HG02970 (cell line): ENCODE results near the gene HLX.
A peak's percentile ranks its signal among the peaks of the same experiment; 100 is the strongest.

Source experiments
- ATAC-seq: cut with Tn5 transposase; IDR thresholded peaks from one replicate; pipeline ENCODE4 v1.9.1; 2021; ENCODE audit warnings: mild to moderate bottlenecking, moderate library complexity, moderate number of reproducible peaks; ENCODE audit not compliant: unreplicated experiment, low FRiP score

Gene HLX

GRCh38 chr1:220879076-220879508 is at the start of gene HLX:
Gene HLX (plus strand): TSS chr1:220879443. CDS start chr1:220879858, 415 bp downstream.
- ATAC-seq: peak; percentile 48

- no peak for ATAC-seq
Observed at GRCh38 chr1:220833436-220833835, 45.8 kb upstream of the HLX start.

GRCh38 chr1:220834155-220834870 is 44.9 kb upstream of the HLX start:
- ATAC-seq: no peak

GRCh38 chr1:220838578-220838977 is 40.7 kb upstream of the HLX start:
- no peak for ATAC-seq

GRCh38 chr1:220839474-220839873 is 39.8 kb upstream of the HLX start:
- ATAC-seq: no peak

DNA sequence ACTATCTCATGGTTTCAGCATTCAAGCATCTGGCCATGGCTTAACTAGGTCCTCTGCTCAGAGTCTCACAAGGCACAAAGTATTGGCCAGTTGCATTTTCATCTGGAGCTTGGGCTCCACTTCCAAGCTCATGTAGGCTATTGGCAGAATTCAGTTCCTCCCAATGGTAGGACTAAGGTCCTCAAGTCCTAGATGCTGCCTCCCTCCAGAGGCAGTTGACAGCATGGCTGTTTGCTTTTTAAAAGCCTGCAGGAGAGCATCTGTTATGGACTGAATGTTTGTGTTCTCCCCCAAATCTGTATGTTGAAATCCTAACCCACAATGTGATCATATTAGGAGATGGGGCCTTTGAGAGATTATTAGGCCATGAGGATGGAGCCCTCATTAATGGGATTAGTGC is 38.0 kb upstream of the HLX start:
- no peak for ATAC-seq

DNA sequence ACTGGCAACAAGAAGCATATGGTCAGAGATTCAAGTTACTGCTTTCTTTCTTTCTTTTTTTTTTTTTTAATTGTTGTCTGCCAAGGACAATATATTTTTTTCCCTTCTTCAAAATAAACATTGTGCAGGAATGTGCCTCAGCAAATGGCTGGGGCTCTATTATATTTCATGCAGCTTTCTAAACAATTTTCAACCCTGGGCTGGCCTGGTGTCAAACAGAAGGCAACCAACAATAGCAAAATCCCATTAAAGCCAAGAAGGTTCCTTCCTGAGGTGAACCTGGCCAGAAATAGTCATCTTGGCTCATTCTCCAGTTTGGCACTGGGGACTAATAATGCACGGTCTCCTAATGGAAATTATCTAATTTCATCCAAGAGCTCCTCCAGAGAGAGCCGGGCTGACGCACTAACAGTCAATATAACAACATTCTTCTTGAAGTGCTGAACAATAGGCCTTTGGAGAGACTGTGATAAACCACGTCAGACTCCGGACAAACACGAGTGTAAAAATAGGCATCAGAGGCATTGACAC is 35.7 kb upstream of the HLX start:
- no peak for ATAC-seq

- no peak for ATAC-seq
Observed at GRCh38 chr1:220852408-220852807, 26.8 kb upstream of the HLX start.

DNA sequence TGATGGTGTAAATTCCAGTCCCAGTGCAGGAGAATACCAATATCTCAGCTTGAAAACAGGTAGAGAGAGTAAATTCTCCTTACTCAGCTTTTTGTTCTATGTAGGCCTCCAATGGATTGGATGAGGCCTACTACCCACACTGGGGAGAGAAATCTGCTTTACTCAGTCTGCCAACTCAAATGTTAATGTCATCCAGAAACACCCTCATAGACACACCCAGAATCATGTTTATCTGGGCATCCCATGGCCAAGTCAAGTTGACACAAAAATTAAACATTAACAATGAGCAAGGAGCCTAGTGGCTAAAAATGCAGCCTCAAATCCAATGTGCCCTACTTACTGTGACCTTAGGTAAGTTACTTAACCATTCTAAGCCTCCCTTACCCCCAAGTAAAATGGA is 6.9 kb upstream of the HLX start:
- no peak for ATAC-seq

DNA sequence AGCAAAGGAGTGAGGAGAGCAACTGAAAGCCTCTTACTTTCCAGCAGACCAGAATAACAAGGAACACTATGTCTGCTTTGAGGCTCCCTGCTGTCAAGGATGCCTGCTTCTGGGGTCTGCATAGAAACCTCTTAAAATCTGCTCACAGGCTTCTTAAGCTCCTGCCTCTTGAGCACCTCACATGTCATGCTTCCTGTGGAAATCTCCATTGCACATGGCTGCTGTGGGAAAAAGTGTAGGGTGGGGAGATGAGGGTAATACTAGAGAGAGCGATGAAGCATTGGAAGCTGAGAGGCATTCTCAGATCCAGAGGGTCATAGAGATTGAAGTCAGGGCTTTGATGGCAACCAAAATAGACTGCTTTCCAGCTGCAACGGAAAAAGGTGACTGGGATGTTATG is 6.2 kb upstream of the HLX start:
- no peak for ATAC-seq

- no peak for ATAC-seq
Observed at GRCh38 chr1:220873868-220874655, 5.2 kb upstream of the HLX start.

DNA sequence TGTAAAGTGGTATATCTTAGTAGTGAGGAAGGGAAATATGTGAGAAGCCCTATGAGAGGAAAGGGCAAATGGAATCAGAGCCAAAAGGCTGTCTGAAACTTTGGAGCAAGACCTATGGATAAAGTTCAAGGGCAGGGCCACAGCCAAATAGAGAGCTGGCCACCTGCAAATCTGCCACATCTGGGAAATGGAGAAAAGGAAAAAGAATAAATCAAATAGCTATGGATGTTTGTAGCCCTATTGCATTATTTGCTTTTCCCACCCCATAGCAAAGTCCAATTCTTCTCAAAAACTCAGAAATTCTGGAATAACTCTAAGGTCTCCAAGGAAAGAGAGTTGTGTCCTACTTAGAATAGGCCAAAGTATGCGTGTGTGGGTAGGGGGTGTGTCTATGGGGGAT is 4.0 kb upstream of the HLX start:
- ATAC-seq: no peak

DNA sequence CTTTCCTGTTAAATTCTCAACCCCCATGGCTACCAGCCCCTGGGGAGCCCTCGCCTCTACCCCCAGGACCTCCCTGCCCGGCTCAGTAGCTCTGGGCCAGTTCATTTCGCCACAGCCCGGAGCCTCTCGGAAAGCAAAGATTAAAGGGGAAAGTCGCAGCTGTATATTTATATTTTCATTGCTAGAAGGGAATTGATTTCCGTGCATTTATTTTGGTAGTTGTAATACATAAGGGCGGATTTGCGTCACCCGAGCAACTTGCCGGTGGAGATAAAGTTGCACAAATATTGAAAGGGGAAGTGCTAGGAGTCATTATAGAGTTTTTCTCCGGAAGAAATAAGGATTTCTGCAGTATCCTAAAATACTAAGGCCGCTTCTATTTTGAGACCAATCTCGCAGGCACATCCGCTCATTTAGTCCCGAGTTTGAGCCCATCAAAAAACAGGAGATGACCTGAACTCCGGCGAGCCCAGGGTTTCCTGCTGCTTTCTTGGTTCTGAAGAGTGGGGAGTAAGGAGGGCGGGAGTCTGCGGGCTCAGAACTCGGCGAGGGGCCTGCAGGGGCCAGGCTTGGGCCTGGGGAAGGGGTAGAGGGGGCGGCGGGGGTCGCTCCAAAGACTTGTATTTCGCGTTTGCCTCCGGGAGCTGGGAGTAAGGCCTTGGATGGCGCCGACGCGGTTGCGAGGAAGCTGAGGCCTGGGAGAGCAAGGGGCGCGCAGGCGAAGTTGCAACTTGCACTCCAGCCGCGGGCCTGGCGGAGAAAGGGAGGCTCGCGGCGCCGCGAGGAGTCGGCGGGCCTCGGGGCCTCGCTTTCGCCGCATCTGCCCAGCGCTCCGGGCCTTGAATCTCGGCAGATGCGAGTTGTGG is 2.5 kb upstream of the HLX start:
- no peak for ATAC-seq

GRCh38 chr1:220877377-220878095 is 1.7 kb upstream of the HLX start:
- no peak for ATAC-seq

DNA sequence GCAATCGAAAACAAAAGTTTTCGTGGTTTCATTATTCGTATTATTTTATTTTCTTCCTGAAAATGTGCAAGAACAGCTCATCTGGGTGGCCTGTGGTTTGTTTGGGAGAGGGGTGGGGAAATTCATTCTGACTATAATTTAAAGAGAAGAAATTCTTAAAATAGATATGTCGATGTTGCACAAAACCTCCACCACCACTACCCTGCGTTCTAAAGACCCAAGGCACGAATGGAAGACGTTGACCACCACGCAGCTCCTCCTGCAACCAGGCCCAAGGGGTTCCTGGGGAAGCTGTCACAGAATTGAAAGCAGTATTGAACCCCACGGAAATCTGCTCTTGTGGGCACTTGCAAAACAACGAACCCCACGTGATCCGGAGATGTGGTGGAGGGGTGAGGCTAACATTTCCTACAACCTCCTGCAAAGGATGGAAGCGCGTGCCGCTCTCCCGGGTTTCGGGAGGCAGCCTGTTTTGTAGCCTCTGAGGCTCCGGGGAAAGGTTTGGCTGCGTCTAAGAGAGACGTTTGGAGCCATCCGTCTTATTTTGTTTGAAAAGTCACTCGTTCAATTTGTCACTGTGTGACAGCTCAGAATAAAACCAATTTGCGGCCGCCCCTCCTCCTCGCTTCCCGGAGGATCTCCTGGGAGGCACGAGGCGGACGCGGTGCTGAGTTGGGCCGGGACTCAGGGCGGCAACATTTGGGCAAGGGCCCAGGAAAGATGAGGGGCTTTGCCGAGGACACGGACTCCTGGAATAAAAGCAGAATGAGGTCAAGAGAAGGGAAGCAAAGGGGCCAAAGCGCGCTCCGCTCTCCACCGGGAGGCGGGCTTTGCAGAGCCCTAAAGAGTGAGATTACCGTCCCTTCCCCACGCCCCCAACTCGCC is 810 bp upstream of the HLX start:
- peak; percentile 25 for ATAC-seq

DNA sequence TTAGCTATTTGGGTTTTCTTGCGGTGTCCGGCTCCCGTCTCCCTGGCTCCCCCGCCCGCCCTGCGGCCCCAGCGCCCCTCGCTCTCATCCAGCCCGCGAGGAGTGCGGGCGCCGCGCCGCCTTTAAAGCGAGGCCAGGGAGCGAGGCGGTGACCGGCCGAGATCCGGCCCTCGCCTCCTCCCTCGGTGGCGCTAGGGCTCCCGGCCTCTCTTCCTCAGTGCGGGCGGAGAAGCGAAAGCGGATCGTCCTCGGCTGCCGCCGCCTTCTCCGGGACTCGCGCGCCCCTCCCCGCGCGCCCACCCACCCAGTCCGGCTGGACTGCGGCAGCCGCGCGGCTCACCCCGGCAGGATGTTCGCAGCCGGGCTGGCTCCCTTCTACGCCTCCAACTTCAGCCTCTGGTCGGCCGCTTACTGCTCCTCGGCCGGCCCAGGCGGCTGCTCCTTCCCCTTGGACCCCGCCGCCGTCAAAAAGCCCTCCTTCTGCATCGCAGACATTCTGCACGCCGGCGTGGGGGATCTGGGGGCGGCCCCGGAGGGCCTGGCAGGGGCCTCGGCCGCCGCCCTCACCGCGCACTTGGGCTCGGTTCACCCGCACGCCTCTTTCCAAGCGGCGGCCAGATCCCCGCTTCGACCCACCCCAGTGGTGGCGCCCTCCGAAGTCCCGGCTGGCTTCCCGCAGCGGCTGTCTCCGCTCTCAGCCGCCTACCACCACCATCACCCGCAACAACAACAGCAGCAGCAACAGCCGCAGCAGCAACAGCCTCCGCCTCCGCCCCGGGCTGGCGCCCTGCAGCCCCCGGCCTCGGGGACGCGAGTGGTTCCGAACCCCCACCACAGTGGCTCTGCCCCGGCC is 492 bp downstream of the HLX start:
- ATAC-seq: no peak

DNA sequence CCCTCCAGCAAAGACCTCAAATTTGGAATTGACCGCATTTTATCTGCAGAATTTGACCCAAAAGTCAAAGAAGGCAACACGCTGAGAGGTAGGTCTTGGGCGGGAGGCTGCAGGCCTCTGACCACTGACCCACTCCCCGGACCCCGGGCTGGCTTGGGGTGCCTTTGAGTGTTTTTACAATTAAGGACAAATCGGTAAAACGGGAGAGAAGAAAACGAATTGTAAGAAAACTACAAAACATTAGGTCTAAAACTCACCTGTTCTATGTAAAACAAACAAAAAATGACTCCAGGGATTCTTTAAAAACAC is 1.1 kb downstream of the HLX start:
- ATAC-seq: no peak

DNA sequence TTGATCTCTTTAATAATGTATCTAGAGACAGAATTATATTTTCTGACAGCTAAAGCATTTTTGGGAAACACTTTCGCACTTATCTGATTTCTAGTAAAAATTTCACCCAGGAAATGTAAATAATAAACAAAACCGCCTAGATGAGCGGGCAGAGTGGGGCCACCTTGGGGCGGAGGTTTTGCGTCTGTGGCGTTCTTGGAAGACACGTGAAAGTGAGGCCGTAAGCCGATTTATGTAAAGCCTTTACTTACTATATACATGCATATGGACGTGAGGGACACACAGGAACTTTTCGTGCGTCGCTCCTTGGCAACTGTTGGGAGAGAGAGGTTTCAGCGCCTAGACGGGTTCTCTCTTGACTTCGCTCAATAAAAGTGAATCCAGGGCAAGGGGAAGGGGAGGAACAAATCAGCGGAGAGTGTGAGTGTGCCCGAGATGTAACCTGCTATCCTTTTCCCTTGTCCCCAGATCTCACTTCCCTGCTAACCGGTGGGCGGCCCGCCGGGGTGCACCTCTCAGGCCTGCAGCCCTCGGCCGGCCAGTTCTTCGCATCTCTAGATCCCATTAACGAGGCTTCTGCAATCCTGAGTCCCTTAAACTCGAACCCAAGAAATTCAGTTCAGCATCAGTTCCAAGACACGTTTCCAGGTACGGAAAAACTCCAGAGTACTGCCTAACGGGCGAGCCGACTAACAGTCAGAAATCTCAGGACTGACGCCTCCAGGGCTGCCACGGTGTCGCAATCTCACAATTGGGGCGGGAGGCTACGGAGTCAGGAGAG is 1.7 kb downstream of the HLX start:
- ATAC-seq: no peak
